Ovary (tissue), 9 donors: ENCODE data around the gene RPL13. TPM values are rescaled to one million over a fixed set of nuclear protein-coding genes. Genes with fewer than 3 reads are reported as not detected.

ENCODE experiments used
- DNase-seq, 5 donors: peaks; one replicate each; pipeline ENCODE4 v3.0.0-alpha.2; 2019 to 2020
- H3K27ac ChIP-seq, 2 donors: fragments of 200-600 bp; one replicate each; pipeline versions ENCODE4 v1.5.1 to v1.8.0; 2019 to 2022
- H3K27me3 ChIP-seq: fragments of 200-600 bp; one replicate; pipeline ENCODE4 v1.8.0; 2022
- H3K36me3 ChIP-seq: fragments of 200-600 bp; sonication (generic); one replicate; pipeline ENCODE4 v1.5.1; 2019
- H3K4me1 ChIP-seq: one replicate; pipeline ENCODE4 v1.8.1; 2013; ENCODE audit warnings: mild to moderate bottlenecking, moderate library complexity; ENCODE audit not compliant: insufficient read depth
- H3K4me3 ChIP-seq: fragments of 200-600 bp; sonication (generic); one replicate; pipeline ENCODE4 v1.5.1; 2017
- H3K9me3 ChIP-seq, 2 donors: fragments of 200-600 bp in 1 of 2; sonication (generic) in 1 of 2; one replicate each; pipeline versions ENCODE4 v1.5.1 to v1.8.1; 2013 to 2019; ENCODE audit warnings: mild to moderate bottlenecking in 1 of 2, moderate library complexity in 1 of 2
- EP300 ChIP-seq: sonication (generic); formaldehyde crosslinking; IDR thresholded peaks from one replicate; pipeline ENCODE4 v1.6.1; 2017; ENCODE audit warnings: antibody characterized with exemption
- POLR2A ChIP-seq: fragments of 450-650 bp; IDR thresholded peaks from one replicate; pipeline ENCODE4 v1.6.1; 2017; ENCODE audit warnings: antibody characterized with exemption, mild to moderate bottlenecking, moderate library complexity
- WGBS, 3 donors: extraction: QIAGEN DNeasy Blood & Tissue Kit in 1 of 3; methylation state at CpG; one replicate each; pipeline versions ENCODE4 v1.1.5 to v1.1.7; 2013 to 2017; 5-methylcytosine and 5-hydroxymethylcytosine counted together
- intact Hi-C, 4 donors: fragments of 100-400 bp; cut with DNase I; formaldehyde crosslinking; loops; one replicate each; pipeline versions ENCODE4 v1.11.0 to v1.15.1; 2022 to 2023
- polyA plus RNA-seq, 2 donors: library from polyadenylated mRNA; stranded (reverse); fragments of 200-250 nt in 1 of 2; fragments of 350-450 nt in 1 of 2; fragmentation: Illumina TruSeq in 1 of 2; extraction: RNeasy Lipid Tissue Mini Kit (QIAGEN cat#74804) in 1 of 2; gene quantifications; one replicate each; pipeline ENCODE4 v1.2.3, GENCODE V29; 2013 to 2014
- total RNA-seq, 7 donors: library from RNA; depleted of rRNA in 2 of 7; stranded (reverse); fragments of >200 nt in 2 of 7; fragmentation: NEBNext Ultra II Directional in 3 of 7; extraction: Animal tissue kit (Norgen Biotek cat#: 25700) in 3 of 7; gene quantifications; one replicate each; pipeline versions ENCODE4 v1.1.0 to v1.2.4, GENCODE V29; 2016 to 2023
- TF ChIP-seq, protein P1 (sequence below), 3 donors: fragments of 450-650 bp in 2 of 3; fragments of 200-600 bp in 1 of 3; IDR thresholded peaks; one replicate each; pipeline versions ENCODE4 v1.5.1 to v1.8.0; 2016 to 2022; ENCODE audit warnings: antibody characterized with exemption in 3 of 3, mild to moderate bottlenecking in 1 of 3
- donor health status: DM: no; HTN: no; CAD: no; lungs with moderate emphysema.
- donor health status: DM: no; HTN: no; CAD: no.
- donor health status: Bipolar disorder and iron deficiency.
- donor health status: DM: yes; HTN: yes; CAD: no.
- donor health status: DM: no; HTN: no; CAD: no.
- donor health status: DM: yes; HTN: yes; CAD: no.

The RPL13 gene
- total and polyA plus RNA-seq, 9 donors, result 1,317 to 21,366 (median 5,883) TPM

GRCh38 chr16:89540557-89540956 lies 19.9 kb upstream of the RPL13 start:
- Histone ChIP-seq H3K27me3 (no peaks in the 10 kb centered on the region), H3K4me3 (no peak overlapping the region), H3K27ac (no peak overlapping the region), H3K9me3 (no peaks in the 10 kb centered on the region), H3K4me1 (no peaks in the 10 kb centered on the region), H3K36me3 (no peaks in the 10 kb centered on the region)
- no peak for DNase-seq
- intact Hi-C loops, result no loop called here
- 80 to 90% (median 85%) methylated on average over 13 of the region's 13 CpGs for WGBS, 3 donors
- TF ChIP-seq, protein P1, sequence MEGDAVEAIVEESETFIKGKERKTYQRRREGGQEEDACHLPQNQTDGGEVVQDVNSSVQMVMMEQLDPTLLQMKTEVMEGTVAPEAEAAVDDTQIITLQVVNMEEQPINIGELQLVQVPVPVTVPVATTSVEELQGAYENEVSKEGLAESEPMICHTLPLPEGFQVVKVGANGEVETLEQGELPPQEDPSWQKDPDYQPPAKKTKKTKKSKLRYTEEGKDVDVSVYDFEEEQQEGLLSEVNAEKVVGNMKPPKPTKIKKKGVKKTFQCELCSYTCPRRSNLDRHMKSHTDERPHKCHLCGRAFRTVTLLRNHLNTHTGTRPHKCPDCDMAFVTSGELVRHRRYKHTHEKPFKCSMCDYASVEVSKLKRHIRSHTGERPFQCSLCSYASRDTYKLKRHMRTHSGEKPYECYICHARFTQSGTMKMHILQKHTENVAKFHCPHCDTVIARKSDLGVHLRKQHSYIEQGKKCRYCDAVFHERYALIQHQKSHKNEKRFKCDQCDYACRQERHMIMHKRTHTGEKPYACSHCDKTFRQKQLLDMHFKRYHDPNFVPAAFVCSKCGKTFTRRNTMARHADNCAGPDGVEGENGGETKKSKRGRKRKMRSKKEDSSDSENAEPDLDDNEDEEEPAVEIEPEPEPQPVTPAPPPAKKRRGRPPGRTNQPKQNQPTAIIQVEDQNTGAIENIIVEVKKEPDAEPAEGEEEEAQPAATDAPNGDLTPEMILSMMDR (IDR thresholded peaks at IDR 0.05), result no peak
- no peak for TF ChIP-seq EP300
- TF ChIP-seq POLR2A, result no peak

- WGBS, 3 donors, result 85 to 87% (median 85%) methylated on average over 15 to 21 of the region's 21 CpGs
- TF ChIP-seq, protein P1 (IDR thresholded peaks at IDR 0.05), result no peak
- no peak for TF ChIP-seq POLR2A
- TF ChIP-seq EP300, result no peak
- Histone ChIP-seq H3K9me3 (no peaks in the 10 kb centered on the region), H3K27me3 (no peaks in the 10 kb centered on the region), H3K4me3 (no peak overlapping the region), H3K27ac (no peak overlapping the region), H3K4me1 (no peaks in the 10 kb centered on the region), H3K36me3 (no peaks in the 10 kb centered on the region)
- intact Hi-C loops, result no loop called here
- DNase-seq, result no peak
These were observed 18.7 kb upstream of the RPL13 start for GRCh38 chr16:89541792-89542191.

DNA sequence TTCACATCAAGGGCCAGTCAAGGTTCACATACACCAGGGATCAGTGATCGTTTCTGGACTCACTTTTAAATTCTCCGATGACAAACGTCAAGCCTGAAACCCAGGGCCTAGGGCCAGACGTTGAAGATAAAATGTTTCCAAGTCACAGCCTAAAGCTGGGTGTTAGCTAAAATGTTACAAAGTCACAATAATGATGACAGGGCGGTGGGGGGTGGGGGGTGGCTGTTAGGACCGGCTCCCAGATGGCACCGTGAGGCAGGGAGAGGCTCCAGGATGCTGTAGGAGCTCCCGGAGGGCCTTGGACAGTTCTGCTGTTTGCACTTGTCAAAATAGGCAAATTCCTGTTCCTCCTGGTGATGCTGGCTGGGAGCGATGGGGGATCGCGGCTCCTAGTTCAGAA lies 16.4 kb upstream of the RPL13 start:
- H3K27me3 ChIP-seq, result no peaks in the 10 kb centered on the region
- no peaks in the 10 kb centered on the region for H3K36me3 ChIP-seq
- H3K27ac ChIP-seq, result no peak overlapping the region
- H3K4me3 ChIP-seq, result no peak overlapping the region
- WGBS, 3 donors, result 90 to 93% (median 91%) methylated on average over 11 of the region's 11 CpGs
- intact Hi-C loops, result no loop called here
- TF ChIP-seq, protein P1 (IDR thresholded peaks at IDR 0.05), result no peak
- TF ChIP-seq EP300, result no peak
- no peak for TF ChIP-seq POLR2A
- DNase-seq, result no peak
- no peaks in the 10 kb centered on the region for H3K4me1 ChIP-seq
- no peaks in the 10 kb centered on the region for H3K9me3 ChIP-seq

DNA sequence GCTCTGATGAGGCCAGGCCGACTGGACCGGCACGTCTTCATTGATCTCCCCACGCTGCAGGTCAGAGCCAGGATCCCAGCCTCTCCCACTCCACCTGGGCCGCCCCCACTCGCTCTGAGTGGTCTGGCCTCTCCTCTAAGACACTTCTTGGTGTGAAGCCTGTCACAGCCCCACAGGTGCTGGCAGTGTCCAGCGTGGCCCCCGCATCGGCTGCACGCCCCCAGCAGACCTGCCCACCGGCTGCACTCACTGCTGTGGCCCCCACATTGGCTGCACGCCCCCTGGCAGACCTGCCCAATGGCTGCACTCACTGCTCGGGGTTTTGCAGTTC lies 15.8 kb upstream of the RPL13 start:
- Histone ChIP-seq H3K9me3 (no peaks in the 10 kb centered on the region), H3K27me3 (no peaks in the 10 kb centered on the region), H3K27ac (no peak overlapping the region), H3K4me3 (no peak overlapping the region), H3K36me3 (no peaks in the 10 kb centered on the region), H3K4me1 (no peaks in the 10 kb centered on the region)
- DNase-seq, result no peak
- intact Hi-C loops, result no loop called here
- TF ChIP-seq, protein P1 (IDR thresholded peaks at IDR 0.05), result no peak
- TF ChIP-seq EP300, result no peak
- no peak for TF ChIP-seq POLR2A
- WGBS, 3 donors, result 86 to 88% (median 87%) methylated on average over 13 of the region's 13 CpGs
